ENCODE measurements around the gene TMEFF2.

TMEFF2 gene

DNA sequence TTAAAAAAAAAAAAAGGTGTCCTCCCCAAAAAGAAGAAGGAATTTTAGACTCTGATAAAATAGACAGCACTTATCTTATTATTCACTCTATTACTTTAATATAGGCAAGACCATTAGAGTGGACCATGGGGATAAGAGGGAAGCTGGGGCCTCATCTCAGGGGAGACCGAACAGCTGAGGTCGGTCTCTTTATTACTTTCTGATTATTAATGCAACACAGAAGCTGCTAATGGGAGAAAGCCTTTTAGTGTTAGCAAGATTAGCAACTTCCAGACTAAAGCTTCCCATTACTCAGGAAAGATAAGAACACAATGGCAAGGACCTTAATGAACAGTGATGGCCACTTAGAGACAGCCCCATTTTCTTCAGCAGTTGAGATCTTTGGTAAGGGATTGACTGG is 135.5 kb downstream of the TMEFF2 start:
- no peak for DNase-seq

DNA sequence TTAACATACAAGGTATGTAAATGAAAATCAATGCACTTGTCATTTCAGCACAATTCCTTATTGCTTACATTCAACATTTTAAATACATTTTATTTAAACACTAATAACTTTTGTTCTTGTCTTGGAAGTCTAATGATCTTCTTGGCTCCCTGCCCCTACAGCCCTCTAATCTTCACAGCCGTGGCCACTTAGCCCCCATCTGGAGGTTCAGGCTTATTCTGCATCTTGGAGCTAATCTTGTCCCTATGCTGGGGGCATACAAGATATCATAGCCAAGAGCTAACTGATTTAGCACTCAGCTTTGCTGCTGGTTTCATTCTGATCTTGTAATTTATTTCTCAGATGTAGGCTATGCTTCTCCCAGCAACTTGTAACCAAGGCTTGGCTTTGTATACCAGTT is 140.8 kb downstream of the TMEFF2 start:
- no peak for DNase-seq

DNA sequence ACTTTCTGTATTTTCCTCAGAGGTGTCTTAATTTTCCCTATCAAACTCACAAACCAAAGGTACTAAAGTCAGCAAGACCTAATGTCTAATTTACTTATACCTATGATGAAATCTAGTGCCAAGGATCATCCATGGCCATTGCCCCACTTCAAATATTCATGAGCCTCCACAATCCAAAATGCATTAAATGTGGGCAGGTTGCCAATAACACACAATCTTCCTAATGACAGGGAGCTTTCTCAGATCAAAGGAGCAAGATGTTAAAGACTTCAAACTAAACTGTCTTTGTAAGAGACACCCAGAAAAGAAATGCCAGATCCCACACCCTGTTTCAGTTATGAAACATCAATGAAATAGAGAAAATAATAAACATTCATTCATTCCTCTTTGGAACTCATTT is 143.2 kb downstream of the TMEFF2 start:
- no peak for DNase-seq

GRCh38 chr2:192049362-192049761 is 145.4 kb downstream of the TMEFF2 start:
- no peak for DNase-seq

DNA sequence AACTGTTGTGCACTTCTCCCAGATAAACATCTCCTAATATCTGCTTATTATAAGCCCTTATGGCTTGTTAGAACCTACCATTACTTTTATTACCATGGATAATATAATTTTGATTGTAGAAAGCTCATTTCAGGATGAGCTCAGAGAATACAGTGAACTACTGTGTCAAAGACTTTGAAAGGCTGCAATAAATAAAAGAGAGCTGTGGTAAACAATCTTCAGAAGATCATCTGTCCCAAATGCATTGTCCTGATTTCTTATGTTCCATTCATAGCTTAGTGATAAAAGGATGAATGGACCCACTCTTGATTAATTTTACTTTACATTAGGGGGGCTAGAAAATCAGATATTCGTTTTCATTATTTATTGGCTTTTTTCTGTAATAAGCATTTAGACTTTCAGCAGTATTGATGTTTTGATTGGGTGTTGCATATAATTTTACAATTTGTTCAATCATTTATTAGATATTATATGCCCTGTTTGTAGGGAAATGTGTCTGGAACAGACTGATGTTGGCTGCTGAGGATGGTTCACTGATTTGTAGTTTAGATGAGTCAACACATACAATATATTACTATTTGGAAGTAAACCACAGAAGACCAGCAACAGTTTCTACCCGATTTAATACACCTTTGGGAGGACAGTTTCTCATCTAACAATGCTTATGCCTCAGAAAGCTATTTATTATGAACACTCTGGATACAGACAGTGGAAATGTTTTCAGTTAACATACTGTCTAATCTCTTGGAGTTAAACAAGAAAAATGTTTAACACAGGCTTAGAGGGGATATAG is 147.2 kb downstream of the TMEFF2 start:
- no peak for DNase-seq

- DNase-seq, result no peak
These were observed 150.2 kb downstream of the TMEFF2 start for GRCh38 chr2:192044496-192044895.

DNA sequence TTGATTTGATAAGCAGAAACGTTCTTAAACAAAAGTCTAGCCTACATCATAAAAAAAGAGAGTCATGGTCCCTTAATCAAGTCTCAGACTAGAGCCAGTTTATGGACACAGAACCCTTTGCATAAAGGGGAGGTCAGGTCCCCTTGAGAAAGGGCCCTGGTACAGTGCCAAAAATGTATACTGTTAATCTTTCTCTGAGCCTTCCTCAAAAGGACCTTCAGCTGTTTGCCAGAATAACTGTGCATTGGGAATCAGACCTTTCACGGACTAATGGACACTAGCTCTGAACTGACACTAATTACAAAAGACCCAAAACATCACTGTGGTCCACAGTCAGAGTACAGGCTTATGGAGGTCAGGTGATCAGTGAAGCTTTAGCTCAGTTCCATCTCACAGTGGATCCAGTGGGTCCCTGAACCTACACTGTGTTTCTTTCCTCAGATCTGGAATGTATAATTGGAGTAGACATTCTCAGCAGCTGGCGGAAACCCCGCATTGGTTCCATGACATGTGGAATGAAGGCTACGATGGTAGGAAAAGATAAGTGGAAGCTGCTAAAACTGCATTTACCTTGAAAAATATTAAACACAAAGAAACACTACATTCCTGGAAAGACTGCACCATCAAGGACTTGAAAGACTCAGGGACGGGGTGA is 151.4 kb downstream of the TMEFF2 start:
- no peak for DNase-seq

DNA sequence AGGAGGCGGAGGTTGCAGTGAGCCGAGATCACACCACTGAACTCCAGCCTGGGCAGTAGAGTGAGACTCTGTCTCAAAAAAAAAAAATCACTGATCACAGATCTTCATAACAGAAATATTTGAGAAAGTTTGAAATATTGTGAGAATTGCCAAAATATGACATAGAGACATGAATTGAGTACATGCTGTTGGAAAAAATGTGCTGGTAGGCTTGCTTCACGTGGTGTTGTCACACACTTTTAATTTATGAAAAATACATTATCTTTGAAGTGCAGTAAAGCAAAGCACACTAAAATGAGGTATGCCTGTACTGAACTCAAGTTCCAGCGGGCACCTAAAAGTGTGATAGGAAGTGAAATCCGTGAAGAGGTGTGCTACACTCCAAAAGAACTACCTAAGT is 152.6 kb downstream of the TMEFF2 start:
- DNase-seq, result no peak

DNA sequence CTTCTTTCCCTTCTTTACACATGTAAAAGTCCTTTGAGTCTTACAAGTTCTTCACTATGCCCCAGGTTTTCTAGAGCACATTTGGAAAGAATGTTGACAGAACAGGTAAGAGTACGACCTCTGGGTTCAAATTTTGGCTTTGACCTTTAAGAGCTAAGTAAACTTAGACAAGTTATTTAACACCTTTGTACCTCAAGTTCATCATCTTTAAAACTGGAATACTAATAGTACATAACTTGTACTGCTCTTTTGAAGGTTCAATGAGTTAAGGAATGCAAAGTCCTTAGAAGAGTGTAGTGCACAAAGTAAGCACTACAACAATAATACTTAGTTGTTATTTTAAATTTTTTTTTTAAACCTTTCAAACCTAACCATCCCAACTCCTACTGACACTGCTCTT is 156.6 kb downstream of the TMEFF2 start:
- no peak for DNase-seq

DNA sequence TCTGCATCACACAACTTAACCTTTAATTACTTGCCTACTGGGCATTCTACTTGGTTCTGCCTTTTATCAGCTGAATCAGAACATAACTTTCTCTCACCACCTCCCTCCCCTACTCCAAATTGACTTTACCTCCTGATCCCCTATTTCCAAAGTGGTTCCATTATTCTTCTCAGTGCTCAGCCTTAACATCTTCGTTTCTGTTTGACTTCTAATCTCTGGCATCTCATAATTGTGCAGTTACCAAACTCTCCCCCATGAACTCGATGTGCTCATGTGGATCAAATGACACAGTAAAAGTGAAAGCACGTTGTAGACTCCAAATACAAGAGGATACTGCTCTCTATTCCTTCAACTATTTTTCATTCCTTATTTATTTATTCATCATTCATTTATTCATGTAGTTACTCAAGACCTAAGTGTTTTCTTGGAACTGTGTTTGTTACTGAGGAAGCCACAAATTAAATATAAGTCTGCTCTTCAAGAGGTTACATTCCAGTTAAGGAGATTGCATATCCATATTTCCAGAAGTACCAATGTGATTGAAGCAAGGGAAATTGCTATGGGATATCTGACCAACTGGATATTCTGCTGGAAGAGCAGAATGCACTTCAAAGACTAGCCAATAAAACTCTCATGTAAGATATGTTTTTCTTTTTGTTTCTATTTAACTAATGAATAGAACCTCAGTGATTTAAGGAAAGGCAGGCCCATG is 158.8 kb downstream of the TMEFF2 start:
- no peak for DNase-seq

DNA sequence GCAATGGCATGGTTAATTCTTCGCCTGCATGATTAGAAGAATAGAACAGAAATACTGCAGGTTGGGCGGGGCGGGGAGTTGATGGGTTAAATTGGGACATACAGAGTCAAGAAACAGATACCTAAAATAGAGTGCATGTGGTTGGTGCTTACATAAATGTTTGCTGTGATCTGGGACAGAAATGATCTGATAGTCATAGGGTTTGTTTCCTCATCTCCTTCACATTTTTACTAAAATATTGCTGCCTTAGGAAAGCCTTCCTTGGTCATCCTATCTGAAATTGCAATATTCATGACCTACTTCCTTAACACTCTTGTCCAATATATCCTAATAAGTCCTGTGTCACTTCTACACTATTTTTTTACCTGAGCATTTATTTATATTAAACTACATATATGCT is 163.9 kb downstream of the TMEFF2 start:
- no peak for DNase-seq

DNA sequence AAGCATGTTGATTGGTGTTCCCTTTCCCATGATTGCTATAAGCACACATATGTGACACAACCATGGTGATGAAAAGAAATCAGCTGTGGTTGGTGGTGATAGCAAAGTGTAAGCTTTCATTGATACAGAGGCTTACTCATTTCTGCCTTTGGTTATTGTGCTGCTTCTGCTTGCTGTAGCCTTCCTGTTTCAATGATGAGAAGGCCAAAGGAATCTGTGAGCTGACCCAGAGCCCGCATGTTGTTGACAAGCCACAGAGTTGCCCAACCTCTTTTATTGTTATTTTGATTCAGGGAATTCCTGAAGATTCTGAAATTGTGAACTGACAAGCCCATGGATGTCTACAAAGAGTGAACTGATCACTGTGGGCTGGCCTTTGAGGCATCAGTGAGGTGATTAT is 164.4 kb downstream of the TMEFF2 start:
- no peak for DNase-seq

- no peak for DNase-seq
These were observed 165.6 kb downstream of the TMEFF2 start for GRCh38 chr2:192029089-192029488.

- DNase-seq, result no peak
These were observed 168.0 kb downstream of the TMEFF2 start for GRCh38 chr2:192026825-192027120.

- no peak for DNase-seq
These were observed 168.5 kb downstream of the TMEFF2 start for GRCh38 chr2:192026059-192026824.

DNA sequence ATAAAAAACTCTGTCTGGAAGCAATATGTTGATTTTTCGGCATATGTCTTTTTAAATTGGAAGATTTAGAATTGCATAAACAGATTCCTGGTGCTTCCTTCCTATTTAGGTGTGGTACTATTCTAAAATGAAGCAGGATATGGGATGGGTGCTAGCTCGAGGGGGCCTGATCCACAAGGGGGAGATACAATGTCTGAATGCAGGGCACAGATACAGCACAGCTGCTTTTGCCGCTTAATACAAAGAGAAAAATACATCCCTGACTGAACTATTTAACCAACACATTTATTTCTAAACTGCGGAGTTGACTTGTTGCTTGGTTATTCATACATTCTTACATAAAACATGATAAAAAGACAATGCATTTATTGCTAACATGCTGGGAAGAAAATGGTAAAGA is 169.1 kb downstream of the TMEFF2 start:
- DNase-seq, result no peak

GRCh38 chr2:192023006-192023405 is 171.7 kb downstream of the TMEFF2 start:
- DNase-seq, result no peak

DNA sequence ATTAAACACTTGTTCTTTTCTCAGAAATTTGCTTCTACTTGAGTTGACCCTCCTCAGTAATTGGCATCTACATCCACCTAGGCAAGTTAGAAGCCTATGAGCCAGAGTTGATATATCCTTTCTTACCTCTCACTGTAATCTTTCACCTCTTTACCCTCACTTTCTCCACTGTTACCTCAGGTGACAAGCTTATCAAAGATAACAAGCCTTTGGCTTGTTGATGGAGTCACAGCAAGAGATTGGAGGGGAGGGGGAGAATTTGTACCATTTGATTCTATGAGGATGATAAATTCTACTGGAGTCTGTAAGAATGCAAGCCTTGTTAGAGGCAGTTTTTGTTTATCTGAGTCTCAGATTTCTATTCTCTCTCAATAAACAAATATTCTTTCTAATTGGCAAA is 176.9 kb downstream of the TMEFF2 start:
- DNase-seq, result no peak

DNA sequence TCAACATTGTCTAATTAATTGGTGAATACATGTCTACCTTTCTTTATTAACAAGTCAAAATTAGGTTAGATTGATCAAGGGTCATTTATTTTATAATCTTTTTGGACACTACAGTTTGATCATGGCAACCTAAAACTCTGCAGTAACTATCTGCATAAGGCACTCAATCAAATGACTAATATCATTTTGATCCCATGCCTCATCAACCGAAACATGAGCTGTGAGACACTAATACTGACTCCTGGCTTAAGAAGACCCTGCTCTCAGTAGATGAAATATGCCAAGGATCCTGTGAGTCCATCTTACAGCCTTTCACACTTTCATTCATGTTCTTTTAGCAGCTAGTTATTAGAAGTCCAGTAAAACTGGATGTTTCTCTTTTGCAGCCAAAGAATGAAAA is 178.5 kb downstream of the TMEFF2 start:
- DNase-seq, result no peak

DNA sequence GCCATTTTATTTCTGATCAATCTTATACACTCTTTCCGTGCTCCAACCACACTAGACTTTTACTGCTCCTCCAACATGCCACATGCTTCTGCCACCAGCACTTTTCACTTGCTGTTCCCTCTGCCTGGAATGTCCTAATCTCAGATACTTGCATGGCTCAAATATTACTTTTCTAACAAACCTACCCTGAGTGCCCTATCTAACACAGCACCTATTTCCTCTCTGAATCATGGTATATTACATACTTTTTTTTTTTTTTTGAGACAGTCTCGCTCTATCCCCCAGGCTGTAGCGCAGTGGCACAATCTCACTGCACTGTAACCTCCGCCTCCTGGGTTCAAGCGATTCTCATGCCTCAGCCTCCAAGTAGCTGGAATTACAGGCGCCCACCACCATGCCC is 181.5 kb downstream of the TMEFF2 start:
- DNase-seq, result no peak

GRCh38 chr2:192011196-192011595 is 183.5 kb downstream of the TMEFF2 start:
- no peak for DNase-seq

GRCh38 chr2:192010073-192010472 is 184.7 kb downstream of the TMEFF2 start:
- DNase-seq, result no peak

GRCh38 chr2:192007581-192008228 is 187.0 kb downstream of the TMEFF2 start:
- DNase-seq, result no peak
